GM10266 (cell line): ENCODE measurements around the gene TNF.

ENCODE experiments used
- DNase-seq: peaks from one replicate; pipeline ENCODE4 v3.0.0; 2012; ENCODE audit errors: extremely low spot score
- TF ChIP-seq, protein P1 (sequence below): IDR thresholded peaks from 2 replicates; pipeline ENCODE4 v1.5.1; 2012; ENCODE audit warnings: mild to moderate bottlenecking, low read depth; ENCODE audit not compliant: control insufficient read depth, insufficient read depth; ENCODE audit errors: missing control alignments

Gene TNF

DNA sequence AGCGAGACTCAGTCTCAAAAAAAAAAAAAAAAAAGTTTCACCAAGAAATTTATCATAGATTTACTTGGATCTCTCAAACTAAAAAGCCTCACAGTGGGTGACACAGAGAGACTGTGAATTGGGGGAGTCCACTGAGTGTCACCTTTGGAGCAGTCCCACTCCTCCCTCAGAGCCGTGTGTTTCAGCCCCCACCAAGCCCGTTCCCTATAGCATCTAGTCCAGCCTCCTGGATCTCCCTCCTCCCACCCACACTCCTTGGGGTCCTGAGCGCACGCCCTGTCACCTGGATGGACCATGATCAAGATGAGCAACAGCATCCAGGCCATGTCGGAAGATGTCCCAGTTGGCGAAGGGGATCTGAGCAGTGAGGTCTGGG is 17.0 kb downstream of the TNF start:
- TF ChIP-seq, protein P1, sequence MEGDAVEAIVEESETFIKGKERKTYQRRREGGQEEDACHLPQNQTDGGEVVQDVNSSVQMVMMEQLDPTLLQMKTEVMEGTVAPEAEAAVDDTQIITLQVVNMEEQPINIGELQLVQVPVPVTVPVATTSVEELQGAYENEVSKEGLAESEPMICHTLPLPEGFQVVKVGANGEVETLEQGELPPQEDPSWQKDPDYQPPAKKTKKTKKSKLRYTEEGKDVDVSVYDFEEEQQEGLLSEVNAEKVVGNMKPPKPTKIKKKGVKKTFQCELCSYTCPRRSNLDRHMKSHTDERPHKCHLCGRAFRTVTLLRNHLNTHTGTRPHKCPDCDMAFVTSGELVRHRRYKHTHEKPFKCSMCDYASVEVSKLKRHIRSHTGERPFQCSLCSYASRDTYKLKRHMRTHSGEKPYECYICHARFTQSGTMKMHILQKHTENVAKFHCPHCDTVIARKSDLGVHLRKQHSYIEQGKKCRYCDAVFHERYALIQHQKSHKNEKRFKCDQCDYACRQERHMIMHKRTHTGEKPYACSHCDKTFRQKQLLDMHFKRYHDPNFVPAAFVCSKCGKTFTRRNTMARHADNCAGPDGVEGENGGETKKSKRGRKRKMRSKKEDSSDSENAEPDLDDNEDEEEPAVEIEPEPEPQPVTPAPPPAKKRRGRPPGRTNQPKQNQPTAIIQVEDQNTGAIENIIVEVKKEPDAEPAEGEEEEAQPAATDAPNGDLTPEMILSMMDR = no peak
- no peak for DNase-seq

DNA sequence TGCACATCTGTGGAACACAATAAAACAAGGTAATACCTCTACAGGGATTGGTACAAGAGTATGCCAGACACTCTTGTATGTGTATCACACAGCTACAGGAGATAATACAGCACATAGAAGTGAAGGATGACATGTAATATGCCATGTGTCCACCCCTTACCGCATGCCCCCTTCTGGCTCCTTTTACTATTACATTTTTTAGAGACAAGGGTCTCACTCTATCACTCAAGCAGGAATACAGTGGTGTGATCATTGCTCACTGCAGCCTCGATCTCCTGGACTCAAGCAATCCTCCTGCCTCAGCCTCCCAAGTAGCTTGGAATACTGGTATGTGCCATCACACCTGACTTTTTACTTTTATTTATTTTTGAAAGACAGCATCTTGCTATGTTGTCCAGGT is 21.6 kb downstream of the TNF start:
- peak; percentile 57 for DNase-seq
- TF ChIP-seq, protein P1 = peak; percentile 54

DNA sequence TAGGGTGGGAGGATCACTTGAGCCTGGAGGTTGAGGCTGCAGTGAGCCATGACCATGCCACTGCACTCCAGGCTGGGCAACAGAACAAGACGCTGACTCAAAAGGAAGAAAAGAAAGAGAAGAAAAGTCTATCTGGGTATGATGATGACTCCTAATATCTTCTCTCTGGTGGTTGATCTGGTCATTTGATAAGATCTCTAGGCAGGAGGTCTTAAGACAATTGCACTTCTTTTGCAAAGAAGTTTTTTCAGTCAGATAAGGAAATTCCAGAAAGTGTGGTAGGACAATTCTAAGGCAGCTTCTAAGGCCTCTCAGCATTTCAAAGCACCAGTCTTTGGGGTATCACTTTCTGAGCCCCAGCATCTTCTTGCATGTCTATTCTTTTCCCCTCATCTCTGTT is 32.0 kb downstream of the TNF start:
- DNase-seq = no peak

DNA sequence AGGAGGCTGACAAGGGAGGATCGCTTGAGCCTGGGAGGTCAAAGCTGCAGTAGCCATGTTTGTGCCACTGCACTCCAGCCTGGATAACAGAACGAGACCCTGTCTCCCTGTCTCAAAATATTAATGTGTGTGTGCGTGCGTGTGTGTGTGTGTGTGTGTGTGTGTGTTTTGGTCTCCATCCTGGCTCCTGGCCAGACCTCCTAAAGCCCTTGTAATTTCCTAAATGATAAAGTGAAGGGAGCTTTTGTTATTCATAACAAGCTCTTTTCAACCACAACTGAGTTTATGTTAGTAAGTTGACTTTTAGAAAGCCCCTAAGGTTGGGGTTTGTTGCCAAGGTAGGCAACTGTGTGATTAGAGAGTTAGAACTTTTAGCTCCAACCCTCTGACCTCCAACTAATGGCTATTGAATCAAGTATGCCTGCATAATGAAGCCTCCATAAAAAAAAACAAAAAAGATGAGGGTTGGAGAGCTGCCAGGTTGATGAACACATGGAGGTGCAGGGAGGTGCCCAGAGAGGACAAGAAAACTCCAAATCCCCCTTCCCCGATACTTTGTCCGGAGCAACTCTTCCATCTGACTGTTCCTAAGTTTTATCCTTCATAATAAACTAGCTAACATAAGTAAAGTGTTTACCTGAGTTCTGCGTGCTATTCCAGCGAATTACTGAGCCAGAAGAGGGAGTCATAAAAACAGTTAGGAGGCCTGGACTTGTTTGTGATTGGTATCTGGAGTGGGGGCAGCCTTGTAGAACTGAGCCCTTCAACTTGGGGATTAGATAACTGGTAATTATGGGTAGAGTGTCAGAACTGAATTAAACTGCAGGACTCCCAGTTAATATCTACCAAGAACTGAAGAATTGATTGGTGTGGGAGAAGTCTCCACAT is 34.4 kb downstream of the TNF start:
- TF ChIP-seq, protein P1 = no peak
- DNase-seq = no peak

More for the DNA sequence above, 32.0 kb downstream of the TNF start:
- TF ChIP-seq, protein P1 = no peak

DNA sequence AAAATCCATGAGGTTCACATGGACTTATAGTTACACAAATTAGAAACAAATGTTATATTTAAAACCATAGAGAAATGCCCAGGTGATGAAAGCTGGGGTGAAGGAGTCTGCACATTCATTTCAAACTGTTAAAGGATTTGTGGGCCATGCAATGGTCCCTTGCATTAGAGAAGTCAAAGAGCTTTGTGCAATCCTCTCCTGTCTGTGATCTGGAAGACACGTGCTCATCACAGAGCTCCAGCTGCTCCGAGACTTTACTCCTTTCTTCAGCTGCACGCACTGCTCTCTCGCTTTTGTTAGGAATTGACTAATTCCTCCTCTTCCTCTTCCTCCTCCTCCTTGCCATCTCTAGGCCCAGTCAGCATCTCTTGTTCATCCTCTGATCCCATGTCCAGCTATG is 35.6 kb downstream of the TNF start:
- no peak for DNase-seq
- TF ChIP-seq, protein P1 = no peak

DNA sequence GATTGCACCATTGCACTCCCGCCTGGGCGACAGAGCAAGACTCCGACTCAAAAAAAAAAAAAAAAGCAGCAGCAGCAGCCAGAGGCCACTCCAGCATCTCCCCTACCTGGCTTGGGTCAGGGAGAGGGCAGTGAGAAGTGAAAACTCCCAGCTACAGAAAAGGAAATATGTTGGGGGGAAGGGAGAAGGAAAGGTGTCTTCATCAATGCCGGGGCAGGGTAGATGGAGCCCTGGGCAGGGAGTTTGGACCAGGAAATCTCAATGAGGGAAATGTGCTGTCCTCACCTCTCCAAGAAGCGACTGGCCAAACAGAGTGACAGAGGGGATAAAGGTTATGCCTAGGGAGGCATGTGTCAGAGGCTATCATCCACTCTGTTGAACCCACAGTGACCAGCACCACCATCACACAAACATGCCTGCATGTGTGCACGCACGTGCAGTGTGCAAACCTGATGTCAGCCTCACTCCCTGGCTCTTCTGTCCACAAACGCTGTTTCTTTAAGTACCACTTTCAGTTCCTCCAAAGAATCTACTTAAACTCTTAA is 38.8 kb downstream of the TNF start:
- TF ChIP-seq, protein P1 = no peak

DNA sequence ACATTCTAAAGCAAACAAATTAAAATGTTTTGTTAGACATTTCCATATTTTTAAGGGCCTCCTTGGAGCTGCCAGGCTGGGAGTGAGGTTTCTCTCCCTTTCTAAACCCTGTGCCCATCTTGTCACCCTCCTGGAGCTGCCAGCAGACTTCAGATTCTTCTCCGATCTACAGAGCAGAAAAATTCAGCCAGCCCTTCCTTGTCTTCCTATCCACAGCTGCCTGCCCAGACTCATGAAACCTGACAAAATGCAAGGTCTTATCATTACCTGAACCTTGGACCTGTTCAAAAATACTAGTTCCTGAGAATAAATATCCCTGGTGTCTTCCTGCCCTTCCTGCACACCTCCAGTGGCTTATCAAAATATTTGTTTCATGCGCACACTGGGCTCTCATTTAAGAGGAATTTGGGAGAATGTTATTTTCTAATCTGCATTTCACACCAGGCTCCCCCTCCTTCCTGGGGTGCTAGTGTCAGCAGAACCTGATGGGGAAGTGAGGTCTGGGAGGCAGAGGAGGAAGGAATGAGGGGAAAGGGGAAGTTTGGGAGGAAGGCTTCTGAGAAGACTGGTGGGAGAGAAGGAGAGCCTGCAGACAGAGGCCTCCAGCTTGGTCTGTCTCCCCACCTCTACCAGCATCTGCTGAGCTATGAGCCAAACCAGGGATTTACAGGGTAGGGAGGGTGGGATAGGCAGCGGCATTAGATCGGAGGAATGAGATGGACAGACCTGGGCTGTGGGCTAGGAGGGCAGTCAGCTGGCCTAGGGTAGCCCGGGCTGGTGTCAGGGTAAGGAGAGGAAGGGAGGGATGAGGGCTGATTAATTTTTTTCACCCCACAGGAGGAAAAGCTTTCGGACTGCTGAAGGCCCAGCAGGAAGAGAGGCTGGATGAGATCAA is 39.6 kb downstream of the TNF start, which contains the start of gene AIF1:
Gene AIF1 (plus strand): TSS at position 551 of the 895 bp plus-strand sequence. CDS start 96 bp downstream, at position 647.
- TF ChIP-seq, protein P1 = no peak
- no peak for DNase-seq

More for the DNA sequence above, 38.8 kb downstream of the TNF start:
- peak; percentile 64 for DNase-seq
